CD4-positive, CD25-positive, alpha-beta regulatory T cell (primary cell): ENCODE data around the gene USP46. TPM values are rescaled to one million over a fixed set of nuclear protein-coding genes. Genes with fewer than 3 reads are reported as not detected.

Source experiments
- ATAC-seq, 2 donors: fragments of 150-1000 bp; cut with Tn5 transposase; one replicate each; pipeline ENCODE4 v1.10.0; 2021; ENCODE audit warnings: low read depth in 2 of 2, moderate number of reproducible peaks in 2 of 2, moderate library complexity in 1 of 2
- DNase-seq, 3 donors: peaks; one replicate each; pipeline versions ENCODE4 v3.0.0 to v3.0.0-alpha.2; 2012 to 2022; ENCODE audit warnings: mixed read lengths in 1 of 3
- H3K27ac ChIP-seq: one replicate; pipeline ENCODE4 v1.7.0; 2013; ENCODE audit warnings: mild to moderate bottlenecking, low read length; ENCODE audit not compliant: insufficient read depth, poor library complexity, severe bottlenecking
- H3K27me3 ChIP-seq: one replicate; pipeline ENCODE4 v1.7.0; 2013; ENCODE audit warnings: low read length; ENCODE audit not compliant: control insufficient read depth, insufficient read depth
- H3K36me3 ChIP-seq: one replicate; pipeline ENCODE4 v1.7.0; 2013; ENCODE audit warnings: mild to moderate bottlenecking, low read length, moderate library complexity; ENCODE audit not compliant: control insufficient read depth, insufficient read depth
- H3K4me1 ChIP-seq: 2 replicates; pipeline ENCODE4 v1.7.0; 2013; ENCODE audit warnings: mild to moderate bottlenecking, low read length; ENCODE audit not compliant: insufficient read depth, control insufficient read depth, poor library complexity, severe bottlenecking
- H3K4me3 ChIP-seq: one replicate; pipeline ENCODE4 v1.7.0; 2013; ENCODE audit warnings: low read depth, mild to moderate bottlenecking, low read length, moderate library complexity
- H3K9me3 ChIP-seq, 2 experiments: 1 replicate in 1 of 2; 2 replicates in 1 of 2; pipeline ENCODE4 v1.7.0; 2013; ENCODE audit warnings: low read length in 2 of 2, mild to moderate bottlenecking in 1 of 2, moderate library complexity in 1 of 2; ENCODE audit not compliant: control insufficient read depth in 2 of 2
- H3K27ac Mint-ChIP-seq, 3 donors: one replicate each; pipeline ENCODE4 v1.8.0; 2020 to 2022; ENCODE audit warnings: mild to moderate bottlenecking in 3 of 3, mixed read lengths in 3 of 3, moderate library complexity in 2 of 3
- H3K27me3 Mint-ChIP-seq: one replicate; pipeline ENCODE4 v1.8.0; 2022; ENCODE audit warnings: mild to moderate bottlenecking, mixed read lengths
- H3K36me3 Mint-ChIP-seq: one replicate; pipeline ENCODE4 v1.8.0; 2020; ENCODE audit warnings: mixed read lengths
- H3K4me1 Mint-ChIP-seq, 4 donors: one replicate each; pipeline ENCODE4 v1.8.0; 2020 to 2022; ENCODE audit warnings: mixed read lengths in 4 of 4, mild to moderate bottlenecking in 1 of 4
- H3K4me3 Mint-ChIP-seq, 4 donors: one replicate each; pipeline ENCODE4 v1.8.0; 2020 to 2022; ENCODE audit warnings: mild to moderate bottlenecking in 4 of 4, mixed read lengths in 4 of 4, moderate library complexity in 3 of 4
- H3K9me3 Mint-ChIP-seq, 7 donors: one replicate each; pipeline ENCODE4 v1.8.0; 2020 to 2022; ENCODE audit warnings: mixed read lengths in 7 of 7, mild to moderate bottlenecking in 3 of 7, moderate library complexity in 2 of 7
- polyA plus RNA-seq, 4 donors: library from polyadenylated mRNA; unstranded; fragments of 300-500 nt; fragmentation: Illumina TruSeq; gene quantifications; one replicate each; pipeline ENCODE4 v1.2.3, GENCODE V29; 2021
- total RNA-seq: library from RNA; stranded (reverse); gene quantifications from one replicate; pipeline ENCODE4 v1.2.3, GENCODE V29; 2022

Gene USP46
- total and polyA plus RNA-seq, 5 donors from 2014 or later = 0.32 to 9.6 (median 1.7) TPM

DNA sequence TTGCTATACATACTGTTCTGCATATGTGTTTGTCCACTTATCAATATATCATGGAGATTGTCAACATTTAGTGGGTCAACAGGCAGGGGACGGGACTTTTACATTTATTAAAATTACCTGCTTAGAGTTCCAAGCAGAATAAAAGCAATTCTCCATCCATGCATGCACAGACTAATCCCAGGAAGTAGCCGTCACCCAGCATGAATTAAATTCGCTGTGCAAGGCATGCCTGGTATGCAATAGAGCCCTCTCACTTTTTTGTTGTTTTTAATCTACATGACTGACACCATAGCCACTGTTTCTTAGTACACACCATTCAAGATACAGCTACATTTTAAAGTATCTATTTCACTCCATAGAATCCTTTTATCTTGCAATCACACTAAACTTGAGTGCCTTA, 108.9 kb downstream of the USP46 start:
- peaks cover 0 to 3% (median 0%) of the 10 kb centered on the region in 7 donors for H3K9me3 Mint-ChIP-seq
- no peaks in the 10 kb centered on the region for H3K27me3 ChIP-seq
- H3K36me3 ChIP-seq = no peaks in the 10 kb centered on the region
- H3K36me3 Mint-ChIP-seq = no peaks in the 10 kb centered on the region
- H3K4me1 ChIP-seq = no peaks in the 10 kb centered on the region
- H3K4me1 Mint-ChIP-seq = no peaks in the 10 kb centered on the region
- H3K9me3 ChIP-seq = no peaks in the 10 kb centered on the region
- no peak for DNase-seq
- no peak overlapping the region for H3K27ac Mint-ChIP-seq
- H3K27ac ChIP-seq = no peak overlapping the region
- no peak for ATAC-seq
- H3K4me3 Mint-ChIP-seq = no peak overlapping the region
- peaks cover 18% of the 10 kb centered on the region for H3K27me3 Mint-ChIP-seq
- no peak overlapping the region for H3K4me3 ChIP-seq

DNA sequence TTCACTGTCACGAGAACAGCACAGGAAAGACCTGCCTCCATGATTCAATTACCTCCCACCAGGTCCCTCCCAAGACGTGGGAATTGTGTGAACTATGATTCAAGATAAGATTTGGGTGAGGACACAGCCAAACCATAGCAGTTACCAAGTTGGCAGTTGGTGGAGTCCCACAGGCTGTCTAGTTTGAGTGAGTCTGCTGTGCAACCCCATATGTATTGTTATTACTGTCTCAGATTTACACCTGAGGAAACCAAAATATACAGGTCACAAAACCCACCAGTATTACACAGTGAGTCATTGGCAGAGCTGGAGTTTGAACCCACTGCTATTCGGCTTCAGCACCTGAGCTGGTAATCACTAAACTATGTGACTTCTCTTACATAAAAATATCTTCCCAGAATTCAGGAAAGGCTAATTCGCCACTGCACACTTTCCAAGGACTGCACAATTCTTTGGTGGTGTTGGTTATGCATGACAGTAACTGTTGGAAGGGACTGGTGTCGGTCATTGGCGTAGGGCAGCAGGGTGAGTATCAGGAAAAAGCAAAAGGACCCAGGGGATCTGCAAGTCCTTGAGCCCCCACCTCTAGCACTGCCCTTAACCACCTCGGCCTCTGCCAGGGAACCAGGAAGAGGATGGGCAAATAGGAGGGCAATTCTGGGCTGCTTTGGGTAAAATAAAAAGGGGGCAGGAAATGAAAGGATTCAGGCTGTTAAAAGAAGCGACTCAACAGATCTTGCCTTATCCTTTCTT, 110.1 kb downstream of the USP46 start:
- Mint-ChIP-seq H3K4me1 (no peaks in the 10 kb centered on the region), H3K27me3 (peaks cover 16% of the 10 kb centered on the region), H3K27ac (no peak overlapping the region), H3K4me3 (no peak overlapping the region), H3K9me3 (peaks cover 0 to 2% (median 0%) of the 10 kb centered on the region in 7 donors), H3K36me3 (no peaks in the 10 kb centered on the region)
- Histone ChIP-seq H3K4me3 (no peak overlapping the region), H3K27me3 (no peaks in the 10 kb centered on the region), H3K27ac (no peak overlapping the region), H3K4me1 (no peaks in the 10 kb centered on the region), H3K36me3 (no peaks in the 10 kb centered on the region), H3K9me3 (no peaks in the 10 kb centered on the region)
- no peak for DNase-seq
- ATAC-seq = no peak

DNA sequence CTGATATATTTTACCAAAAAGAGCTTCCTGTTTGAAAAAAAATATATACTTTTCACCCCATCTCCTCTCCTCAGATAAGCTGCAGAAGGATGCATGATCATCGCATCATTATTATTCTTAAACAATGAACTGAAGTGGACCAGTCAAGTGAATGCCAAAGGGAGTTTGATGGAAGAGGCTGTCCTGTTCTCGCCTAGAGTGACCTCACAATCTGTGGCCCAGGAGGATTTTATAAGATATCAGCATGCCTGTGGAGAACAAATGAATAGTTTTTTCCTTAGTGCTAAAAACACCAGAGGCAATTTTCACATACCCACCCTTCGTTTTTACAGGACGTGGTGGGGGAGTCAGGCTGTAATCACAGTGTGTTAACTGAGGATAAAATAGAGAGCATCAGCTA, 112.7 kb downstream of the USP46 start:
- Histone ChIP-seq H3K27me3 (no peaks in the 10 kb centered on the region), H3K9me3 (no peaks in the 10 kb centered on the region), H3K4me1 (no peaks in the 10 kb centered on the region), H3K36me3 (no peaks in the 10 kb centered on the region), H3K27ac (no peak overlapping the region), H3K4me3 (no peak overlapping the region)
- Mint-ChIP-seq H3K9me3 (peaks cover 0 to 2% (median 0%) of the 10 kb centered on the region in 7 donors), H3K27ac (no peak overlapping the region), H3K4me1 (no peaks in the 10 kb centered on the region), H3K4me3 (no peak overlapping the region), H3K27me3 (peaks cover 13% of the 10 kb centered on the region), H3K36me3 (no peaks in the 10 kb centered on the region)
- DNase-seq (no peak), ATAC-seq (no peak)

DNA sequence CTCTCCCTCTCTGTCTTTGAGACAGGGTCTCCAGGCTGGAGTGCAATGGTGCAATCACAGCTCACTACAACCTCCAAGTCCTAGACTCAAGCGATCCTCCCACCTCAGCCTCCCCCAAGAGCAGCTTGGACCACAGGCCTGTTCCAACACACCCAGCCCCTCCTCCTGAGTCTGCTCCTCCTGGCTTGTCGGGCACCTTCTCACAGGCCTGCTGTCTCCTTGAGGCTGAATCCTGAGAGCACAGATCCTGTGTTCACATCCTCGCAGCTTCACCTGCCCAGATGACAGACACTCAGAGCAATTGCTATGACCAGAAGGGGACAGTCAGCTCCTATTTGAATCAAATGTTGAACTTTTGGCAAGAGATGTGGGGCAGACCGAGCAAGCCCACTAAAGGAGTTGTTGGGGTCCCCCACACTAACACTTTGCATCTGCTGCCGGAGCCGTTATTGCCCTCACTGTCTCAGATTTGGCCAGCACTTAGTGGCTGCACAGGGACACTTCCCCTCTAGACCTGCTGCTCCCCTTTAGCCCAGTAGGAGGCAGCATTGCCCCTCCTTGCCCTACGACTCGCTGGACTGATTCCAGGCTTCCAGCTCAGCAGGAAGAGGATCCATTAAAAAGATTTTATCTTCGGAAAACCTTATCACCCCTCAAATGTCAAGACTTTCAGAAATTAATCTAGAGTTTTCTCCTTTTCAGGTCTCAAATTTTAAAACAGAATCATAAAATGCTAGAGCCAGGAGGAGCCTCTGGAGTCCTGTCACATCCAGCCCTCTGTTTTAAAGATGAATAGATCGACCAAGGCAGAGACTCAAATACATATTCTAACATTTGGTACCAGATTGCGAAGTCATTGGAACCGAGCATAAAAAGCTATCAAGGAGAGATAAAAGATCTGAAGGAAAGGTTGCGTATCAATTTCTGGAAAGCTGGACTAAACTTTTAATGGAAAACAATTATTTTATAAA, 113.7 kb downstream of the USP46 start:
- Mint-ChIP-seq H3K4me3 (no peak overlapping the region), H3K27me3 (peaks cover 8% of the 10 kb centered on the region), H3K27ac (peak overlapping the region in 1 of 3 donors; percentile 76), H3K4me1 (no peaks in the 10 kb centered on the region), H3K9me3 (peaks cover 0 to 2% (median 0%) of the 10 kb centered on the region in 7 donors), H3K36me3 (no peaks in the 10 kb centered on the region)
- ATAC-seq (peak in 1 of 2 donors; percentile 37), DNase-seq (peak; percentile 22 to 25 (median 22))
- no peak overlapping the region for H3K27ac ChIP-seq
- H3K36me3 ChIP-seq = no peaks in the 10 kb centered on the region
- no peaks in the 10 kb centered on the region for H3K9me3 ChIP-seq
- H3K27me3 ChIP-seq = no peaks in the 10 kb centered on the region
- H3K4me3 ChIP-seq = no peak overlapping the region
- no peaks in the 10 kb centered on the region for H3K4me1 ChIP-seq

Other genes with a start within 250 kb of the USP46 start
- not detected for gene ERVMER34-1, start 92.1 kb upstream of the USP46 start, total RNA-seq
- gene ERVMER34-1, start 92.1 kb upstream of the USP46 start, polyA plus RNA-seq = under 1 TPM in 1 of 4 donors, not detected in 3; 0.09 TPM
- 0.30 TPM for gene RASL11B, start 203.0 kb upstream of the USP46 start, total RNA-seq
- gene RASL11B, start 203.0 kb upstream of the USP46 start, polyA plus RNA-seq = under 1 TPM in 1 of 4 donors, not detected in 3; 0.22 TPM